H1 (cell line): ENCODE measurements around the gene MTURN. TPM values are rescaled to one million over a fixed set of nuclear protein-coding genes. Genes with fewer than 3 reads are reported as not detected.

Experiments used
- CTCF ChIA-PET: fragments of 300-600 bp; sonication (Branson Sonifier 250); formaldehyde crosslinking; loops from one replicate; lab custom pipeline; 2021; ENCODE audit not compliant: partially characterized antibody; lab: Charles Lee
- POLR2A ChIA-PET: fragments of 300-600 bp; sonication (Branson Sonifier 250); formaldehyde crosslinking; loops from one replicate; lab custom pipeline; 2021; ENCODE audit warnings: inconsistent platforms; ENCODE audit not compliant: partially characterized antibody; lab: Charles Lee
- DNase-seq, 2 experiments: peaks; one replicate each; pipeline versions ENCODE4 v3.0.0 to v3.0.0-alpha.2; 2010 to 2022; ENCODE audit warnings: low spot score in 2 of 2, low read depth in 1 of 2, mixed read lengths in 1 of 2
- FAIRE-seq: peaks from 2 replicates; lab custom pipeline; 2011; peaks lifted over from hg19 to GRCh38; lab: Jason Lieb, UNC
- H2AFZ ChIP-seq: 2 replicates; pipeline ENCODE4 v1.8.1; 2012; ENCODE audit warnings: low read length, inconsistent platforms
- H2AK5ac ChIP-seq: 2 replicates; pipeline ENCODE4 v1.6.1; 2013; ENCODE audit warnings: low read depth, low read length
- H2BK120ac ChIP-seq: replicated peaks from 2 replicates; pipeline ENCODE3; 2013; ENCODE audit warnings: low read depth, low read length, inconsistent platforms
- H2BK12ac ChIP-seq: 2 replicates; pipeline ENCODE4 v1.6.1; 2013; ENCODE audit warnings: low read depth, low read length
- H2BK15ac ChIP-seq: 2 replicates; pipeline ENCODE4 v1.6.1; 2013; ENCODE audit warnings: low read length
- H2BK20ac ChIP-seq: 2 replicates; pipeline ENCODE4 v1.6.1; 2013; ENCODE audit warnings: low read length
- H2BK5ac ChIP-seq: 2 replicates; pipeline ENCODE4 v1.6.1; 2013; ENCODE audit warnings: low read depth, low read length
- H3K14ac ChIP-seq: 2 replicates; pipeline ENCODE4 v1.6.1; 2013; ENCODE audit warnings: inconsistent platforms; ENCODE audit not compliant: insufficient read length
- H3K18ac ChIP-seq: 2 replicates; pipeline ENCODE4 v1.6.1; 2013; ENCODE audit warnings: low read length; ENCODE audit errors: extremely low read depth
- H3K23ac ChIP-seq: 2 replicates; pipeline ENCODE4 v1.6.1; 2013; ENCODE audit warnings: inconsistent platforms; ENCODE audit not compliant: insufficient read length
- H3K23me2 ChIP-seq: 2 replicates; pipeline ENCODE4 v1.6.1; 2013; ENCODE audit warnings: low read depth, low read length
- H3K27ac ChIP-seq: 2 replicates; pipeline ENCODE4 v1.6.1; 2011; ENCODE audit warnings: low read depth, low read length, inconsistent platforms
- H3K27me3 ChIP-seq, 4 experiments: replicated peaks in 1 of 4; 1 replicate in 1 of 4; 2 replicates in 3 of 4; pipeline versions ENCODE4 v1.6.1 to v1.8.1; 2011 to 2013; ENCODE audit warnings: low read length in 3 of 4, mild to moderate bottlenecking in 3 of 4, inconsistent platforms in 2 of 4, mixed read lengths in 2 of 4, moderate library complexity in 1 of 4; ENCODE audit not compliant: control insufficient read depth in 3 of 4, insufficient read depth in 3 of 4; ENCODE audit errors: extremely low read depth in 1 of 4
- H3K36me3 ChIP-seq, 4 experiments: 2 replicates each; pipeline versions ENCODE4 v1.6.1 to v1.8.1; 2011 to 2013; ENCODE audit warnings: mild to moderate bottlenecking in 4 of 4, low read length in 3 of 4, moderate library complexity in 2 of 4, control low read depth in 1 of 4, inconsistent platforms in 1 of 4; ENCODE audit not compliant: insufficient read depth in 4 of 4, control insufficient read depth in 2 of 4
- H3K4ac ChIP-seq: replicated peaks from 2 replicates; pipeline ENCODE3; 2013; ENCODE audit warnings: low read length, low read depth, mixed read lengths, inconsistent platforms; ENCODE audit not compliant: insufficient read length
- H3K4me1 ChIP-seq, 4 experiments: replicated peaks in 1 of 4; 1 replicate in 1 of 4; 2 replicates in 3 of 4; pipeline versions ENCODE4 v1.6.1 to v1.8.1; 2011 to 2013; ENCODE audit warnings: low read length in 3 of 4, inconsistent platforms in 2 of 4, mixed read lengths in 1 of 4; ENCODE audit not compliant: insufficient read depth in 4 of 4, control insufficient read depth in 3 of 4
- H3K4me2 ChIP-seq, 2 experiments: 2 replicates each; pipeline versions ENCODE4 v1.6.1 to v1.8.1; 2011 to 2013; ENCODE audit warnings: low read depth in 2 of 2, low read length in 2 of 2, control low read depth in 1 of 2, inconsistent platforms in 1 of 2, mild to moderate bottlenecking in 1 of 2; ENCODE audit not compliant: insufficient read depth in 1 of 2
- H3K4me3 ChIP-seq, 4 experiments: fragments of 200-600, 300-600 bp in 1 of 4; sonication (generic), shearing (Covaris generic), sonication (Bioruptor Twin) in 1 of 4; 2 replicates each; pipeline versions ENCODE4 v1.5.1 to v1.8.1; 2011 to 2016; ENCODE audit warnings: low read length in 4 of 4, low read depth in 3 of 4, control low read depth in 2 of 4, inconsistent platforms in 2 of 4, mild to moderate bottlenecking in 2 of 4, mixed read lengths in 1 of 4, moderate library complexity in 1 of 4; ENCODE audit not compliant: insufficient read depth in 2 of 4; ENCODE audit errors: extremely low read depth in 1 of 4
- H3K56ac ChIP-seq: replicated peaks from 2 replicates; pipeline ENCODE3; 2013; ENCODE audit warnings: low read depth, mild to moderate bottlenecking, mixed read lengths, low read length, inconsistent platforms; ENCODE audit not compliant: insufficient read length
- H3K79me1 ChIP-seq: 2 replicates; pipeline ENCODE4 v1.6.1; 2013; ENCODE audit warnings: low read depth, low read length, control low read depth
- H3K79me2 ChIP-seq, 2 experiments: 2 replicates each; pipeline versions ENCODE4 v1.6.1 to v1.8.1; 2012 to 2013; ENCODE audit warnings: low read length in 2 of 2, mild to moderate bottlenecking in 2 of 2, inconsistent platforms in 1 of 2; ENCODE audit not compliant: insufficient read depth in 2 of 2, control insufficient read depth in 1 of 2
- H3K9ac ChIP-seq, 4 experiments: replicated peaks in 1 of 4; 1 replicate in 1 of 4; 2 replicates in 3 of 4; pipeline versions ENCODE4 v1.6.1 to v1.8.1; 2011 to 2013; ENCODE audit warnings: low read depth in 3 of 4, low read length in 3 of 4, control low read depth in 2 of 4, mild to moderate bottlenecking in 2 of 4, moderate library complexity in 2 of 4, inconsistent platforms in 1 of 4; ENCODE audit errors: extremely low read depth in 1 of 4
- H3K9me3 ChIP-seq, 2 experiments: 2 replicates each; pipeline versions ENCODE4 v1.6.1 to v1.8.1; 2012 to 2013; ENCODE audit warnings: mild to moderate bottlenecking in 2 of 2, moderate library complexity in 2 of 2, control low read depth in 1 of 2, inconsistent platforms in 1 of 2, low read depth in 1 of 2, low read length in 1 of 2, mixed read lengths in 1 of 2; ENCODE audit not compliant: insufficient read depth in 2 of 2
- H4K20me1 ChIP-seq, 2 experiments: replicated peaks in 1 of 2; 2 replicates each; pipeline versions ENCODE3 to v1.8.1; 2011 to 2013; ENCODE audit warnings: inconsistent platforms in 2 of 2, low read length in 2 of 2, mild to moderate bottlenecking in 1 of 2; ENCODE audit not compliant: insufficient read depth in 2 of 2, control insufficient read depth in 1 of 2
- H4K5ac ChIP-seq: 2 replicates; pipeline ENCODE4 v1.6.1; 2013; ENCODE audit warnings: low read length, low read depth, mixed read lengths, inconsistent platforms; ENCODE audit not compliant: insufficient read length
- H4K8ac ChIP-seq: 2 replicates; pipeline ENCODE4 v1.8.0; 2013; ENCODE audit warnings: mild to moderate bottlenecking, moderate library complexity, low read length, inconsistent platforms; ENCODE audit not compliant: insufficient read depth; ENCODE audit errors: extremely low read depth
- H4K91ac ChIP-seq: replicated peaks from 2 replicates; pipeline ENCODE3; 2013; ENCODE audit warnings: low read length, mixed read lengths, inconsistent platforms; ENCODE audit not compliant: insufficient read length
- JUND ChIP-seq: IDR thresholded peaks from 2 replicates; pipeline ENCODE4 v1.6.1; 2011; ENCODE audit warnings: mild to moderate bottlenecking, improper control_type of control experiment, low read length
- KDM4A ChIP-seq: IDR thresholded peaks from one replicate; pipeline ENCODE4 v1.7.1; 2012; ENCODE audit warnings: low read depth, mild to moderate bottlenecking, moderate library complexity, low read length, inconsistent platforms; ENCODE audit not compliant: severe bottlenecking
- NANOG ChIP-seq: IDR thresholded peaks from 2 replicates; pipeline ENCODE4 v1.6.1; 2011; ENCODE audit warnings: low read length, low read depth, mild to moderate bottlenecking, inconsistent platforms; ENCODE audit not compliant: insufficient read depth, poor library complexity, severe bottlenecking
- RFX5 ChIP-seq: IDR thresholded peaks from 2 replicates; pipeline ENCODE4 v1.6.1; 2011; ENCODE audit warnings: low read depth, low read length, improper control_type of control experiment, borderline replicate concordance
- WGBS, 2 experiments: shearing (Covaris generic) in 1 of 2; methylation state at CpG; one replicate each; pipeline versions ENCODE4 v1.1.6 to v1.1.7; 2013 to 2015; ENCODE audit warnings: low lambda C conversion rate in 2 of 2, mixed read lengths in 2 of 2, inconsistent platforms in 1 of 2, low coverage in 1 of 2, missing lambda C conversion rate in 1 of 2; ENCODE audit not compliant: insufficient replicate concordance in 2 of 2, insufficient coverage in 1 of 2, insufficient read length in 1 of 2; ENCODE audit errors: extremely low coverage in 1 of 2, missing lambda C conversion rate in 1 of 2; 5-methylcytosine and 5-hydroxymethylcytosine counted together
- polyA plus RNA-seq, 7 experiments: library from polyadenylated mRNA; depleted of rRNA in 3 of 7; stranded (reverse) in 5 of 7; unstranded in 2 of 7; fragments of >200 nt in 5 of 7; fragments of 200-250 nt in 2 of 7; gene quantifications; 1 replicate in 5 of 7; 2 replicates in 1 of 7; 4 replicates in 1 of 7; pipeline versions ENCODE4 v1.2.1 to v1.2.3, GENCODE V29; 2011 to 2013; ENCODE audit warnings: missing spikeins in 2 of 7, mixed read lengths in 2 of 7
- total RNA-seq: library from RNA; stranded (reverse); fragmentation: NEBNext Ultra II Directional; extraction: Animal tissue kit (Norgen Biotek cat#: 25700); gene quantifications from 2 replicates; pipeline ENCODE4 v1.2.1, GENCODE V29; 2021
- TF ChIP-seq, protein P1 (sequence below), 3 experiments: IDR thresholded peaks; 1 replicate in 2 of 3; 2 replicates in 1 of 3; pipeline versions ENCODE4 v1.5.1 to v1.6.1; 2011; ENCODE audit warnings: low read length in 3 of 3, mild to moderate bottlenecking in 3 of 3, inconsistent platforms in 2 of 3, low read depth in 1 of 3, moderate library complexity in 1 of 3; ENCODE audit not compliant: insufficient read depth in 1 of 3; ENCODE audit errors: control extremely low read depth in 1 of 3

Gene MTURN
- total and polyA plus RNA-seq, 2 of the 8 experiments (the other 6 are each of a cell fraction or from before 2014, with no cell fraction given) = 2.6 to 5.8 TPM

DNA sequence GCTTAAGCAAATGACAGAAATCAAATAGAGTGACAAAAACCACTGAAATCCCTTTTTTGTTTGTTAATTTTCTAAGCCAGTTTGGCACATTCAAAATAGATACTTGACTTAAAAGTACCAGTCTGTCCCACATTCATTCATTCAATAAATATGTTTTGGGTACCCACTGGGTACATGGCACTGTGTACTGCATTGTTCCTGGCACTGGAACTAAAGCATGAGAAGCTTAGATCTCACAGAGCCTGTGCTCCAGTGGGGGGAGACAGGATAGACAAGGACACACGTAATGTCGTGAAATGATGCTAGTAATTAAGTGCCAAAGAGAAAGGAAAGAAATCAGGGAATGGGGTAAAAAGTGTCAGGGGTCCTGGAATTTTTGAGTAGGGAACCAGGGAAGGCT lies 13.0 kb downstream of the MTURN start:
- H3K23ac ChIP-seq = no peak overlapping the region
- H2AFZ ChIP-seq = no peak overlapping the region
- CTCF ChIA-PET = interaction anchor here (0.7 kb wide), 1 partner anchor 86 kb away, joined by 5 read pairs; no protein-coding TSS in a partner anchor
- no peak overlapping the region for H3K27ac ChIP-seq
- H2BK5ac ChIP-seq = no peak overlapping the region
- no peak for TF ChIP-seq NANOG
- TF ChIP-seq, protein P1, sequence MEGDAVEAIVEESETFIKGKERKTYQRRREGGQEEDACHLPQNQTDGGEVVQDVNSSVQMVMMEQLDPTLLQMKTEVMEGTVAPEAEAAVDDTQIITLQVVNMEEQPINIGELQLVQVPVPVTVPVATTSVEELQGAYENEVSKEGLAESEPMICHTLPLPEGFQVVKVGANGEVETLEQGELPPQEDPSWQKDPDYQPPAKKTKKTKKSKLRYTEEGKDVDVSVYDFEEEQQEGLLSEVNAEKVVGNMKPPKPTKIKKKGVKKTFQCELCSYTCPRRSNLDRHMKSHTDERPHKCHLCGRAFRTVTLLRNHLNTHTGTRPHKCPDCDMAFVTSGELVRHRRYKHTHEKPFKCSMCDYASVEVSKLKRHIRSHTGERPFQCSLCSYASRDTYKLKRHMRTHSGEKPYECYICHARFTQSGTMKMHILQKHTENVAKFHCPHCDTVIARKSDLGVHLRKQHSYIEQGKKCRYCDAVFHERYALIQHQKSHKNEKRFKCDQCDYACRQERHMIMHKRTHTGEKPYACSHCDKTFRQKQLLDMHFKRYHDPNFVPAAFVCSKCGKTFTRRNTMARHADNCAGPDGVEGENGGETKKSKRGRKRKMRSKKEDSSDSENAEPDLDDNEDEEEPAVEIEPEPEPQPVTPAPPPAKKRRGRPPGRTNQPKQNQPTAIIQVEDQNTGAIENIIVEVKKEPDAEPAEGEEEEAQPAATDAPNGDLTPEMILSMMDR (IDR thresholded peaks at IDR 0.05; ENCODE audit: control extremely low read depth in 1 of 3, insufficient read depth in 1 of 3, low read depth in 1 of 3, low read length in 3 of 3) = no peak
- TF ChIP-seq JUND = no peak
- no peak for TF ChIP-seq RFX5
- TF ChIP-seq KDM4A = no peak
- TF ChIP-seq, all 59 proteins: peak for 0
- H3K14ac ChIP-seq = no peak overlapping the region
- no peak overlapping the region for H2AK5ac ChIP-seq
- H4K20me1 ChIP-seq = no peaks in the 10 kb centered on the region
- H3K36me3 ChIP-seq = no peaks in the 10 kb centered on the region
- no peak overlapping the region for H3K18ac ChIP-seq
- no peak overlapping the region for H3K56ac ChIP-seq
- no peak overlapping the region for H2BK12ac ChIP-seq
- H4K8ac ChIP-seq = no peak overlapping the region
- H3K4ac ChIP-seq = no peak overlapping the region
- no peaks in the 10 kb centered on the region; a peak in 1 of 7 replicates for H3K27me3 ChIP-seq
- H4K5ac ChIP-seq = no peak overlapping the region
- H2BK120ac ChIP-seq = no peak overlapping the region
- POLR2A ChIA-PET = no interaction called here
- no peak overlapping the region; a peak in 1 of 7 replicates for H3K9ac ChIP-seq
- H3K79me2 ChIP-seq = no peaks in the 10 kb centered on the region
- FAIRE-seq (no peak), DNase-seq (no peak)
- H2BK15ac ChIP-seq = no peak overlapping the region
- H3K79me1 ChIP-seq = no peaks in the 10 kb centered on the region
- no peak overlapping the region for H4K91ac ChIP-seq
- no peaks in the 10 kb centered on the region for H3K9me3 ChIP-seq
- H3K23me2 ChIP-seq = no peaks in the 10 kb centered on the region
- H3K4me2 ChIP-seq = no peak overlapping the region
- H2BK20ac ChIP-seq = no peak overlapping the region
- peaks cover 0 to 3% (median 1%) of the 10 kb centered on the region in 4 experiments; a peak in 3 of 7 replicates for H3K4me1 ChIP-seq
- no peak overlapping the region for H3K4me3 ChIP-seq
- WGBS, 2 experiments = 95% methylated on average over 2 of the region's 2 CpGs; no CpG with 5 or more reads in 1 of the 2 experiments
